ENCODE data around the gene CD300H. TPM values are rescaled to one million over a fixed set of nuclear protein-coding genes. Genes with fewer than 3 reads are reported as not detected.

CD300H gene
- total RNA-seq, 1 experiment from 2014 or later, result not detected

DNA sequence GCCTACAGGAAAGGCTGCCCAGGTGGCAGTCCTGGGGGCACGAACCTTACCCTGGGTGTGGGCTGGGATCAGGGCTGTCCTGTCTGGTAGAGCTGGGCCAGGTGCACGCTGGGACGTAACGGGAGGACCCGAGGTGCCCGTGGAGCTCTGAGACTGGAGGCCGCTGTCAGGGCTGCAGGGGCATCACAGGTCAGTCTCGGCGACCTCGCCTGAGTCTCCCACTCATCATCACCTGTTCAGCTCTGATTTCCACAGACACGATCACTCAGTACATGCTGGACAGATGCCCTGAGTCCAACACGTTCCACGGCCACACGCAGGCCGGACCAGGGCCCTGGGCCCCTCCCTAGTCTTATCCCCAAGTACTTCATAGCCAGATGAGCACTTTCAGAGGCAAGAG, 16.7 kb downstream of the CD300H start (continued):
- no peak for TF ChIP-seq SRF (IDR thresholded peaks at IDR 0.05; ENCODE audit: low read depth)
- TF ChIP-seq CBX3 (IDR thresholded peaks at IDR 0.05; ENCODE audit: low read depth), result no peak
- TF ChIP-seq ZNF274 (IDR thresholded peaks at IDR 0.05; ENCODE audit: low read depth, low read length), result no peak

GRCh38 chr17:74549343-74549742, 18.0 kb downstream of the CD300H start:
- intact Hi-C loops (cut with micrococcal nuclease), result no loop called here
- TF ChIP-seq SRF (IDR thresholded peaks at IDR 0.05; ENCODE audit: low read depth) (no peak), TCF7L2 (IDR thresholded peaks at IDR 0.05; ENCODE audit: borderline replicate concordance, extremely low read depth, insufficient read depth, insufficient read length) (no peak), YY1 (IDR thresholded peaks at IDR 0.05; ENCODE audit: extremely low read depth, insufficient replicate concordance, low read depth, low read length) (no peak), REST (IDR thresholded peaks at IDR 0.05; ENCODE audit: low read depth) (no peak), POLR2A (IDR thresholded peaks at IDR 0.05; ENCODE audit: borderline replicate concordance, extremely low read depth, insufficient read depth, insufficient read length) (no peak), EZH2phosphoT487 (IDR thresholded peaks at IDR 0.05; ENCODE audit: borderline replicate concordance) (no peak), EGR1 (IDR thresholded peaks at IDR 0.05; ENCODE audit: low read depth) (no peak), ZFX (IDR thresholded peaks at IDR 0.05) (no peak), MAX (IDR thresholded peaks at IDR 0.05) (no peak)
- H3K9ac ChIP-seq (ENCODE audit: low read length), result no peak overlapping the region
- ChIA-PET CTCF (interaction anchor here (1.3 kb wide), 1 partner anchor 17 kb away, joined by 3 read pairs; no protein-coding TSS in a partner anchor), POLR2A (no interaction called here), RAD21 (ENCODE audit: low non-redundant PET in 1 of 2, low total read pairs in 2 of 2, uncharacterized antibody in 2 of 2, unreplicated experiment in 2 of 2) (no interaction called here)
- H3K79me2 ChIP-seq (ENCODE audit: insufficient read depth, low read length), result no peaks in the 10 kb centered on the region
- H3K27me3 ChIP-seq (ENCODE audit: insufficient read depth, low read length), result peaks cover 16% of the 10 kb centered on the region; the same call in 1 of the 2 replicates
- no peaks in the 10 kb centered on the region for H3K9me2 ChIP-seq (ENCODE audit: insufficient read depth)
- no peaks in the 10 kb centered on the region for H3K9me3 ChIP-seq (ENCODE audit: control insufficient read depth in 1 of 2, insufficient read depth in 1 of 2, low read depth in 1 of 2, low read length in 2 of 2)
- H3K4me1 ChIP-seq (ENCODE audit: control insufficient read depth in 1 of 2, insufficient read depth in 2 of 2, low read length in 2 of 2), result peaks cover 0 to 5% of the 10 kb centered on the region in 2 experiments; a peak in 1 of 4 replicates
- ATAC-seq (no peak), DNase-seq (ENCODE audit: low read depth, low spot score) (no peak)
- H4K20me1 ChIP-seq (ENCODE audit: insufficient read depth), result no peaks in the 10 kb centered on the region
- no peak overlapping the region for H3K4me3 ChIP-seq (replicated peaks in 1 of 2; ENCODE audit: low read depth in 1 of 2, low read length in 2 of 2)
- BruUV-seq (replicated peaks), result no TSS peak
- H3K36me3 ChIP-seq (ENCODE audit: control insufficient read depth in 1 of 2, insufficient read depth in 2 of 2, low read length in 2 of 2), result no peaks in the 10 kb centered on the region
- no peak overlapping the region for H3K4me2 ChIP-seq (ENCODE audit: low read length)
- H3K27ac ChIP-seq (ENCODE audit: low read depth, low read length), result no peak overlapping the region
- no peak overlapping the region for H2AFZ ChIP-seq (ENCODE audit: low read depth, low read length, poor library complexity, severe bottlenecking)

Measured in HCT116 (cell line).